HepG2 (cell line): Measurements from ENCODE around the gene TNP1. TPM values are rescaled to one million over a fixed set of nuclear protein-coding genes. Genes with fewer than 3 reads are reported as not detected.

Experiments used
- ATAC-seq: fragments of 200-7000 bp; cut with Tn5 transposase; 3 replicates; pipeline ENCODE4 v1.9.1; 2020; ENCODE audit warnings: mild to moderate bottlenecking, moderate library complexity
- BruUV-seq: library from RNA; stranded (reverse); fragments of 400-500 nt; replicated peaks from 2 replicates; lab custom pipeline; 2021; lab: Mats Ljungman, UMichigan
- CTCF ChIA-PET: fragments of 300-600 bp; formaldehyde crosslinking; extraction: SDS; loops from one replicate; lab custom pipeline; 2021; ENCODE audit warnings: low total read pairs, inconsistent platforms, low intra/inter-chr PET ratio; lab: Yijun Ruan, JAX
- POLR2A ChIA-PET: fragments of 350-600 bp; sonication (Branson Sonifier 250); formaldehyde crosslinking; loops from one replicate; lab custom pipeline; 2020; ENCODE audit warnings: antibody characterized with exemption, inconsistent platforms; lab: Yijun Ruan, JAX
- DNase-seq: peaks from one replicate; pipeline ENCODE4 v3.0.0-alpha.2; 2015; ENCODE audit warnings: low spot score
- FAIRE-seq: peaks from 3 replicates; lab custom pipeline; 2011; peaks lifted over from hg19 to GRCh38; lab: Jason Lieb, UNC
- H2AFZ ChIP-seq: one replicate; pipeline ENCODE4 v1.6.1; 2011; ENCODE audit warnings: low read length, inconsistent platforms
- H3K27ac ChIP-seq: fragments of 300-600 bp; 3 replicates; pipeline ENCODE4 v1.8.0; 2011; ENCODE audit warnings: mixed run types, mild to moderate bottlenecking, mixed read lengths, low read length, inconsistent platforms; ENCODE audit not compliant: insufficient read depth; ENCODE audit errors: extremely low read length
- H3K27me3 ChIP-seq, 2 experiments: fragments of 200-600 bp in 1 of 2; 2 replicates in 1 of 2; 3 replicates in 1 of 2; pipeline versions ENCODE4 v1.6.0 to v1.8.0; 2011; ENCODE audit warnings: low read length in 2 of 2, mild to moderate bottlenecking in 2 of 2, moderate library complexity in 2 of 2, inconsistent platforms in 1 of 2; ENCODE audit not compliant: insufficient read depth in 2 of 2, control insufficient read depth in 1 of 2
- H3K36me3 ChIP-seq, 2 experiments: fragments of 200-600 bp in 1 of 2; replicated peaks in 1 of 2; 2 replicates in 1 of 2; 3 replicates in 1 of 2; pipeline versions ENCODE4 v1.5.1 to v1.8.0; 2011; ENCODE audit warnings: low read length in 2 of 2, inconsistent platforms in 1 of 2; ENCODE audit not compliant: insufficient read depth in 2 of 2, control insufficient read depth in 1 of 2
- H3K4me1 ChIP-seq: 2 replicates; pipeline ENCODE4 v1.5.1; 2012; ENCODE audit warnings: low read length, inconsistent platforms; ENCODE audit not compliant: insufficient read depth
- H3K4me2 ChIP-seq: 2 replicates; pipeline ENCODE4 v1.6.0; 2011; ENCODE audit warnings: low read depth, low read length, inconsistent platforms
- H3K4me3 ChIP-seq, 3 experiments: fragments of 200-600 bp in 1 of 3; sonication (generic), shearing (Covaris generic) in 1 of 3; replicated peaks in 1 of 3; 2 replicates each; pipeline ENCODE4 v1.5.1; 2011 to 2016; ENCODE audit warnings: low read length in 3 of 3, inconsistent platforms in 2 of 3, low read depth in 2 of 3, mild to moderate bottlenecking in 2 of 3, control low read depth in 1 of 3, mixed read lengths in 1 of 3; ENCODE audit not compliant: insufficient read depth in 1 of 3
- H3K79me2 ChIP-seq: one replicate; pipeline ENCODE4 v1.6.1; 2011; ENCODE audit warnings: low read length, inconsistent platforms; ENCODE audit not compliant: insufficient read depth
- H3K9ac ChIP-seq: 2 replicates; pipeline ENCODE4 v1.6.0; 2011; ENCODE audit warnings: mild to moderate bottlenecking, low read depth, low read length, inconsistent platforms; ENCODE audit not compliant: insufficient read depth
- H3K9me3 ChIP-seq: 2 replicates; pipeline ENCODE4 v1.5.1; 2012; ENCODE audit warnings: mild to moderate bottlenecking, low read length
- H4K20me1 ChIP-seq: 2 replicates; pipeline ENCODE4 v1.6.0; 2011; ENCODE audit warnings: inconsistent platforms, mild to moderate bottlenecking, low read length, moderate library complexity; ENCODE audit not compliant: insufficient read depth
- ELK4 ChIP-seq: sonication (generic); formaldehyde crosslinking; IDR thresholded peaks from 2 replicates; pipeline ENCODE4 v1.9.0; 2021; ENCODE audit warnings: missing genetic modification reagents, borderline replicate concordance
- NCOA5 ChIP-seq: sonication (generic); formaldehyde crosslinking; IDR thresholded peaks from 2 replicates; pipeline ENCODE4 v1.4.0; 2020; ENCODE audit warnings: missing genetic modification reagents
- NR1H2 ChIP-seq: sonication (generic); formaldehyde crosslinking; IDR thresholded peaks from 2 replicates; pipeline ENCODE4 v1.8.1; 2022; ENCODE audit warnings: low read depth, missing genetic modification reagents, borderline replicate concordance
- RCOR2 ChIP-seq: IDR thresholded peaks from 2 replicates; pipeline ENCODE4 v1.6.1; 2016; ENCODE audit warnings: missing biosample characterization, missing genetic modification reagents
- SATB2 ChIP-seq: sonication (generic); formaldehyde crosslinking; IDR thresholded peaks from 2 replicates; pipeline ENCODE4 v1.5.0; 2020; ENCODE audit warnings: missing genetic modification reagents
- SIN3B ChIP-seq: fragments of 150-350 bp; IDR thresholded peaks from 2 replicates; pipeline ENCODE4 v1.6.1; 2014; ENCODE audit warnings: low read length
- SP140L ChIP-seq: sonication (generic); formaldehyde crosslinking; IDR thresholded peaks from 2 replicates; pipeline ENCODE4 v1.4.0; 2020; ENCODE audit warnings: missing genetic modification reagents, borderline replicate concordance
- ZBTB21 ChIP-seq: sonication (generic); formaldehyde crosslinking; IDR thresholded peaks from 2 replicates; pipeline ENCODE4 v1.4.0; 2020; ENCODE audit warnings: missing genetic modification reagents
- ZFAT ChIP-seq: sonication (generic); formaldehyde crosslinking; conservative IDR thresholded peaks from 2 replicates; pipeline ENCODE4 v1.8.1; 2023; ENCODE audit warnings: missing genetic modification reagents, inconsistent platforms
- ZNF180 ChIP-seq: sonication (generic); formaldehyde crosslinking; IDR thresholded peaks from 2 replicates; pipeline ENCODE4 v1.4.0; 2020; ENCODE audit warnings: low read depth, missing genetic modification reagents, borderline replicate concordance
- ZNF629 ChIP-seq: sonication (generic); formaldehyde crosslinking; conservative IDR thresholded peaks from 2 replicates; pipeline ENCODE4 v1.5.0; 2020; ENCODE audit warnings: missing genetic modification reagents
- ZNF780A ChIP-seq: sonication (generic); formaldehyde crosslinking; IDR thresholded peaks from 2 replicates; pipeline ENCODE4 v1.8.0; 2022; ENCODE audit warnings: mild to moderate bottlenecking, missing genetic modification reagents, moderate library complexity
- WGBS: methylation state at CpG from one replicate; pipeline ENCODE4 v1.1.6; 2017; ENCODE audit warnings: low lambda C conversion rate; 5-methylcytosine and 5-hydroxymethylcytosine counted together
- in situ Hi-C: cut with HindIII; loops from 2 replicates; pipeline ENCODE4 v1.10.0; 2017; ENCODE audit warnings: low pct_unique_long_range_greater_than_20kb; ENCODE audit not compliant: extremely low pct_ligation_motif_present
- intact Hi-C: fragments of 100-400 bp; cut with micrococcal nuclease; formaldehyde crosslinking; loops from one replicate; pipeline ENCODE4 v1.10.0; 2022; ENCODE audit not compliant: unreplicated experiment
- polyA plus RNA-seq, 8 experiments: library from polyadenylated mRNA; depleted of rRNA in 3 of 8; stranded (reverse) in 7 of 8; unstranded in 1 of 8; fragments of >200 nt; fragmentation: Illumina TruSeq in 4 of 8; extraction: Trizol in 4 of 8; gene quantifications; 2 replicates each; pipeline versions ENCODE4 v1.2.1 to v1.2.3, GENCODE V29; 2011 to 2016; ENCODE audit warnings: low read depth in 4 of 8, missing spikeins in 1 of 8, mixed read lengths in 1 of 8; ENCODE audit not compliant: insufficient read depth in 1 of 8
- total RNA-seq, 5 experiments: library from RNA; depleted of rRNA; stranded (reverse); fragments of >200 nt; fragmentation: Illumina TruSeq; extraction: Trizol; gene quantifications; 2 replicates each; pipeline ENCODE4 v1.2.3, GENCODE V29; 2016; ENCODE audit warnings: low read depth in 1 of 5
- TF ChIP-seq, protein P1 (sequence below): sonication (generic); formaldehyde crosslinking; IDR thresholded peaks from 2 replicates; pipeline ENCODE4 v1.5.0; 2020; ENCODE audit warnings: missing genetic modification reagents
- TF ChIP-seq, protein P2 (sequence below): sonication (generic); formaldehyde crosslinking; IDR thresholded peaks from 2 replicates; pipeline ENCODE4 v1.4.0; 2020; ENCODE audit warnings: mild to moderate bottlenecking, missing genetic modification reagents
- TF ChIP-seq, protein P3 (sequence below): sonication (generic); formaldehyde crosslinking; IDR thresholded peaks from 2 replicates; pipeline ENCODE4 v1.9.0; 2022; ENCODE audit warnings: low read depth, missing genetic modification reagents

TNP1 gene
- total and polyA plus RNA-seq, 2 of the 13 experiments (the other 11 are each of a cell fraction or from before 2014, with no cell fraction given), result not detected

GRCh38 chr2:216872624-216873023 lies 12.8 kb upstream of the TNP1 start:
- Histone ChIP-seq H3K9ac (no peak overlapping the region), H2AFZ (no peak overlapping the region), H3K4me2 (no peak overlapping the region), H3K27me3 (no peaks in the 10 kb centered on the region), H3K36me3 (no peaks in the 10 kb centered on the region), H3K4me1 (peaks cover 34% of the 10 kb centered on the region), H3K4me3 (no peak overlapping the region), H4K20me1 (no peaks in the 10 kb centered on the region), H3K9me3 (no peaks in the 10 kb centered on the region), H3K27ac (no peak overlapping the region), H3K79me2 (no peaks in the 10 kb centered on the region)
- intact Hi-C loops, result no loop called here
- no TSS peak for BruUV-seq
- no peak for ATAC-seq
- WGBS, result 84% methylated on average over 3 of the region's 3 CpGs
- no peak for DNase-seq
- in situ Hi-C loops, result no loop called here
- POLR2A ChIA-PET, result no interaction called here
- no peak for FAIRE-seq
- CTCF ChIA-PET, result no interaction called here
- TF ChIP-seq SATB2 (CRISPR knock-in tag) (no peak), ZNF629 (no peak), ELK4 (CRISPR knock-in tag) (no peak), NCOA5 (CRISPR knock-in tag) (no peak), ZFAT (CRISPR knock-in tag) (no peak), NR1H2 (CRISPR knock-in tag) (no peak), SP140L (CRISPR knock-in tag) (no peak), ZNF780A (CRISPR knock-in tag) (no peak), RCOR2 (no peak), ZBTB21 (CRISPR knock-in tag) (no peak), SIN3B (no peak), ZNF180 (CRISPR knock-in tag) (no peak)
- TF ChIP-seq, protein P1, sequence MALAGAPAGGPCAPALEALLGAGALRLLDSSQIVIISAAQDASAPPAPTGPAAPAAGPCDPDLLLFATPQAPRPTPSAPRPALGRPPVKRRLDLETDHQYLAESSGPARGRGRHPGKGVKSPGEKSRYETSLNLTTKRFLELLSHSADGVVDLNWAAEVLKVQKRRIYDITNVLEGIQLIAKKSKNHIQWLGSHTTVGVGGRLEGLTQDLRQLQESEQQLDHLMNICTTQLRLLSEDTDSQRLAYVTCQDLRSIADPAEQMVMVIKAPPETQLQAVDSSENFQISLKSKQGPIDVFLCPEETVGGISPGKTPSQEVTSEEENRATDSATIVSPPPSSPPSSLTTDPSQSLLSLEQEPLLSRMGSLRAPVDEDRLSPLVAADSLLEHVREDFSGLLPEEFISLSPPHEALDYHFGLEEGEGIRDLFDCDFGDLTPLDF, result no peak
- TF ChIP-seq, protein P2, sequence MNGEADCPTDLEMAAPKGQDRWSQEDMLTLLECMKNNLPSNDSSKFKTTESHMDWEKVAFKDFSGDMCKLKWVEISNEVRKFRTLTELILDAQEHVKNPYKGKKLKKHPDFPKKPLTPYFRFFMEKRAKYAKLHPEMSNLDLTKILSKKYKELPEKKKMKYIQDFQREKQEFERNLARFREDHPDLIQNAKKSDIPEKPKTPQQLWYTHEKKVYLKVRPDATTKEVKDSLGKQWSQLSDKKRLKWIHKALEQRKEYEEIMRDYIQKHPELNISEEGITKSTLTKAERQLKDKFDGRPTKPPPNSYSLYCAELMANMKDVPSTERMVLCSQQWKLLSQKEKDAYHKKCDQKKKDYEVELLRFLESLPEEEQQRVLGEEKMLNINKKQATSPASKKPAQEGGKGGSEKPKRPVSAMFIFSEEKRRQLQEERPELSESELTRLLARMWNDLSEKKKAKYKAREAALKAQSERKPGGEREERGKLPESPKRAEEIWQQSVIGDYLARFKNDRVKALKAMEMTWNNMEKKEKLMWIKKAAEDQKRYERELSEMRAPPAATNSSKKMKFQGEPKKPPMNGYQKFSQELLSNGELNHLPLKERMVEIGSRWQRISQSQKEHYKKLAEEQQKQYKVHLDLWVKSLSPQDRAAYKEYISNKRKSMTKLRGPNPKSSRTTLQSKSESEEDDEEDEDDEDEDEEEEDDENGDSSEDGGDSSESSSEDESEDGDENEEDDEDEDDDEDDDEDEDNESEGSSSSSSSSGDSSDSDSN, result no peak
- TF ChIP-seq, protein P3, sequence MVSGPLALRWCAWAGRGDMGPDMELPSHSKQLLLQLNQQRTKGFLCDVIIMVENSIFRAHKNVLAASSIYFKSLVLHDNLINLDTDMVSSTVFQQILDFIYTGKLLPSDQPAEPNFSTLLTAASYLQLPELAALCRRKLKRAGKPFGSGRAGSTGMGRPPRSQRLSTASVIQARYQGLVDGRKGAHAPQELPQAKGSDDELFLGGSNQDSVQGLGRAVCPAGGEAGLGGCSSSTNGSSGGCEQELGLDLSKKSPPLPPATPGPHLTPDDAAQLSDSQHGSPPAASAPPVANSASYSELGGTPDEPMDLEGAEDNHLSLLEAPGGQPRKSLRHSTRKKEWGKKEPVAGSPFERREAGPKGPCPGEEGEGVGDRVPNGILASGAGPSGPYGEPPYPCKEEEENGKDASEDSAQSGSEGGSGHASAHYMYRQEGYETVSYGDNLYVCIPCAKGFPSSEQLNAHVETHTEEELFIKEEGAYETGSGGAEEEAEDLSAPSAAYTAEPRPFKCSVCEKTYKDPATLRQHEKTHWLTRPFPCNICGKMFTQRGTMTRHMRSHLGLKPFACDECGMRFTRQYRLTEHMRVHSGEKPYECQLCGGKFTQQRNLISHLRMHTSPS (CRISPR knock-in tag), result no peak
